GM21526 (cell line): ENCODE data around the gene ZNF831.

Source experiments
- ATAC-seq: cut with Tn5 transposase; IDR thresholded peaks from one replicate; pipeline ENCODE4 v1.9.1; 2021; ENCODE audit warnings: moderate library complexity; ENCODE audit not compliant: unreplicated experiment, low FRiP score

Gene ZNF831

DNA sequence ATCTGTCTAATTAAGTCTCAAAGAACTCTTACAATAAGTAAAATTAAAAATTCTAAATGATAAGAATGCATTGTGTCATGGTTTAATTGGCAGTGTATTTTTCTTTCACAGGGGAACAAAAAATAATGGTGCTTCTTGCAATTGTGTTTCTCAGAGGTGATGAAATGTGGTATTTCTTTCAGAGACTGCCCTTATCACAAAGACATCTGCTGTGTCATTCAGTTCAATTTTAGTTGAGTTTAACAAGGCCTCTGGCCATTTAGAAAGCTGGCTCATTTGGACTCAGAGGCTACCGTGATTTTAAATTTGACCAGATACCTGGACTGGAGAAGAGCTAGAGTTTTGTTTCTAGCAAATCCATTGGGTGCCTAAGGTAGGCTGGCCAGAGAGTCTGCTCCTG lies 23.6 kb upstream of the ZNF831 start:
- ATAC-seq = no peak

DNA sequence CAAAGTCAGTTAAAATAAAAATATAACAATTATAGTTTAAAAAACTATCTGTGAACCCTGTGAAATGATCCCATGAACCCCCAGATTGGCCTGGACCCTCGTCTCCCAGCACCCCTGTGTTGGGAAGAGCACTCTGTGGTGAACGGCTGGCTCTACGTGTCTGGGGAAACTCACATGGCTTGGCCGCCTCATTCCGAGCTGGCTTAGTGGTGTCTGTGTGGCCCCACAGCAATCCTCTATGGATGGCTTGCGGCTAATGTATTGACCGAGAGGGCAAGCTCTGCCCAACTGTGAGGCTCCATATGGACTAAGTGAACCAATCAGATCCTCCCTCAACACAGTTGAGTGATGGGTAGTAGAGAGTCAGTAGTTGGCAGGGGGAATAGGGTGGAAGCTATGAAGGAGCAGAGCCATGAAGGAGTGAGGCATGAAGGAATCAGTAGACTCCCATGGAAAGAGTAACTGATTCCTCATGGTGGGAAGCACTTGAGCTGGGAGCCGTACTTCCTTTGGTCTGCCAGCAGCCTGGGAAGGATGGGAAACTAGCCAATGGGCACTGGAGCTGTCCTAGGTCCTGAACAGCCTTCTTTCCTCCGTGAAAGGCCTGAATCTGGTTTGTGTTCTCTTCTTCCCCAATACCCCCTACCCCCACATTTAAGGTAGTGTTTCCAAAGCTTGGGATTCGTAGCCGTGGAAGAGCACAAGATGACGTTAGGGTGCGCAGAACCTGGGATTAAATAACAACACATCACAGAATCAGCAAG lies 21.6 kb upstream of the ZNF831 start:
- no peak for ATAC-seq

DNA sequence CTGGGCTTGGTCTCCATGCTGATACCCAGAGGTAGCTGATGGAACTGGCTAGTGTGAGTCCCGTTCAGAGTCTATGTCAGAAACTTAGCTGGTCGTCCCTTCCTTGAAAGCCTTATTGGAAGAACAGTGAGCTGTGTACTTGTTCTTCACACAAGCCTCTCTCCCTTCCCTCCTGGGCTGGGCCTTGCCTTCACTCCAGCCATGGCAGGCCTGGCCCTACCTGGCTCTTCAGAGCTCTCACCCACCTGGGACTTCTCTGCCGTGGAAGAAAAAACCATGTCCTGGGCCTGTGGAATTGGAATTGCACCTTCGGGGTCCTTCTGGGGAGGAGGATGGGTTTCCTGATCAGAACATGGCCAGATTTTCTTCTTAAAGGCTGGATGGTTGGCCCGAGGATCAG lies 20.3 kb upstream of the ZNF831 start:
- no peak for ATAC-seq

DNA sequence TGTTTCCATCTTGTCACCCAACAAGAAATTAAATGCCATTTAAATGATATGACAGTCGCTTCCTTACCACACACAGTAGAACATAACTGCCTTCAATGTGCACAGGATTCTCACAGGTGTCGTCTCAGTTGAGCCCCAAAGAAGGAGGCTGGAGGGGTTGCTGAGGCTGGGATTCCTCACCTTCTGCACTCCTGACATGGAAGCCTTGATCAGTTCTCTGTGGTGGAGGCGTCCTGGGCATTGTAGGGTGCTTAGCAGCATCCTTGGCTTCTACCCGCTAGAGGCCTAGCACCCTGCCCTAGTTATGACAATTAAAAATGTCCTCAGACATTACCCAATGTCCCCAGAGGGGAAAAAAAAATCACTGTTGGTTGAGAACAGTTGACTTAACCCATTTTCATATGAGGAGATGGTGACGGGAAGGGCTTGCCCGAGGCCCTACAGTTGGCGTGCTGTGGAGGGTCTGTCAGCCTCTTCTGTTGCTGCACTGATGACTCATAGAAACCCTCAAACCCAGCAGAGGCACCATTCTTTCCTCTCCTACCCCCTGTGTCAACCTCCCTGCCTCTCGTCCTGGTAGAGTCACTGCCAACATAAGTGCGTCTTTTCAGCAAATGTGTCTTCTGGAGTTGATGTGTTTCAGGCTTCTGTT lies 19.3 kb upstream of the ZNF831 start:
- no peak for ATAC-seq

DNA sequence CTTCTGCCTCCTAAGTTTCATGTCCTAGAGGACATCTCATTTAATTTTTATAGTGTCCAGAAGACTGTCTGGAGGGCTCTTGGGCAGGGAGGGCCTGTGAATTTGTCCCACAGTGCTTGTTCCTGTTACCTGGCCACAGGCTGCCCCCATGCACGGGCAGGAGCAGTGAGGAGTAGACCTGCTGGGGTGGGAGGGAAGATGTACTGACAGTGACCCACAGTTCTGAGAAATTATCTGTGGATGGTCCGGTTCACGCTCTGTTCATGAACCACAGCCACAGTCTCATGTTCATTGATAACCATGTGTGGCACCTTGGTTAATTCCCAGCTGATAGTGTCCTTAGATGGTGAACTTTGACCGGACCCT lies 18.8 kb upstream of the ZNF831 start:
- ATAC-seq = no peak

DNA sequence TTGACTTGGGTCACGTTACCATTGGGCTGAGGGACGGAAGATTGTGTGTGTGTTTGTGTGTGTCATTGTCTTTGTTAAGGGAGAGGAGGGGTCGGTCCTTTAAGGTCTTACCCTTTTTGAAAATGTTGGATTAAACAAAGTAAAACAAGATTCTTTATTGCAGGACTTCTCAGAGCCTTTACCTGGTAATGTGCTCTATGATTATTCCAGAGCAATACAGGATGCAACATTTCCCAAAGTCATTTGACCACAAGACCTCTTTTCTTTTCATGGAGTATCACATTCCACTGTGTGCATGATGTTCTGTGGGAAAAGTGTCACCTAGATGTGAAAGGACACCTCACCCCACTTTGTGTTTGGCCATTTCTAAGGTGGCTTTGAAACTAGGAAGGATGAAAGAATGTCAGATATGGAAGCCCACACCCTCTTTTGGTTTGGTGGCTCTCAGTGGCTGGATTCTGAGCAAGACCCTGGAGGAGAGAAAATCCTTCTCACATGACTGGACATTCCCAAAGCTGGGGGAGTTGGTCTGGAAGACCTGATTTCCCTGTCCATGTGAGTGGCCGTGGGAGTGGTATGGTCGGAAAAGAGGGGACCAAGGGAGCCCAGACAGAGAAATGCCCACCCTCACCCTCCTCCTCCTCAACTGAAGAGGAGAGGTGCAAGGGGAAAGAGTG lies 18.2 kb upstream of the ZNF831 start:
- ATAC-seq = no peak

DNA sequence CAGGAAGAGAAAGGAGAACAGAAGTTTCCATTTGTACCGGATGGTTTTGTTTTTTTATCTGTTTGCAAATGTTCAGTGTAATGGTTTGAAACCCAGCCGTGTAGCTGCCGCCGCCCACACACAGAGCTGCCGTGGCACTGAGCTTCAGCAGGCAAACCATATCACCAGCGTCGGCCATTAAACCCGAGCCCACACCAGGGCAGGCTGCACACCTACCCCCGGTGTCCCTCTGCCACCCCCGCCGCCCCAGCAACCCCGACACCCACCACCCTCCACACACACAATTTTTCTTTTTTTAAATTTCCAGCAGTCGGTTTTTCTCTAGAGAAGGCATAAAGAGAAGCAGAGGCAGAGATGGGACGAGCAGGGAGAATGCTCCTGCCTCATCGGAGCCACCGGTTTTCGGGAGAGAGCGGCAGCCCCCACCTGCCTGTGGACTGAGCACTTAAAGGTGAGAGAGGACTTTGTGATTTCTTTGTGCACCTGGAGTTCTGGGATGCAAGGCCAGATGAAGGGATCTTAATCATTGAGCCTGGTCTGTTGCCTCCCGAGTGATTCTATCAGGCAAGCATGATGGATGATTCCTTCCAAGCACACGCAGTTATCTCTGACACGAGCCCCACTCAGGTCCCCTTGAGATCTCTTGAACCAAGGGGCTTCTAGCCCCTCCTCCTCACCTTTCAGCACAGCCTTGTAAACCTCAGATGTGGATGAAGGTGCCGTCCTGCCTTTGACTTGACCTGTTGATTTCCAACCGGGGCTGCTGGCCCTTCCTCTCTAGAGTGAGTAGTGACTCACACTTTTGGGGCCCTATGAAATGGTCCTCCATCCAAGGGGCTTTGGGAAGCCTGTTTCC lies 17.5 kb upstream of the ZNF831 start:
- no peak for ATAC-seq

DNA sequence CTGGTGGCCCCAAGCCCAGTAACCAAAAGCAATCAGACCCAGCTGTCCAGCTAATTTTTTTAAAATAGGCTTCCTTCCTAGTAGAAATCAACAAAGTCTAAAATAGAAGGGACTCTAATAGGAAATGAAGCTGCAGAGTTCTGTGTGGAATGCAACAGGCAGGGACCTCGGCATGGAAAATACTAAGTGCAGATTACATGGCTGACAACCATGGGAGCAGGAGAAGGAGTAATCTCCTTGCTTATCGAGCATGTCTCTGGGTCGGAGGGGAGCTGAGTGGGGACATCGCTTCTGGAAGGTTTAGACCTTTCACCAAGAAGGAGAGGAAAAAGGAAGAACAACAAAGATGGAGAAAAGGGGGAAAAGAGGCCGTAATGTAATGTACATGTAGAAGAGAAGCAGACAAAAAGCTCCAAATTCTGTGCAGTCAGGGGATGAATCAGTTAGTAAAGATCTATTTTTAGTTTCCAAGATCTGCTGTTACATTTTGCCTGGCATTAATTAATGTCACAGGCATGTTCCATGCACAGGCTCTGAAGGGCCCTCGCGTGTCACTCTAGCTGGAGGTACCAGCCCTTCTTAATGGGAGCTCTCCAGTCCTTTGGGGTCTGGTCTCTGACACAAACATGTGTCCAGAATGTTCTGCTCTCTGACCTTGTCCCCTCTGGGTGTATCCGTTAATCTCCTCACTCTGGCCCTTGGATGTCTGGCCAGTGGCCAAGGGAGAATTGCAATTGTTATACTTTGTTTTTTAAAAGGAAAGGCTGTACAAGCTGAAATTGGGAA lies 16.6 kb upstream of the ZNF831 start:
- ATAC-seq = no peak

DNA sequence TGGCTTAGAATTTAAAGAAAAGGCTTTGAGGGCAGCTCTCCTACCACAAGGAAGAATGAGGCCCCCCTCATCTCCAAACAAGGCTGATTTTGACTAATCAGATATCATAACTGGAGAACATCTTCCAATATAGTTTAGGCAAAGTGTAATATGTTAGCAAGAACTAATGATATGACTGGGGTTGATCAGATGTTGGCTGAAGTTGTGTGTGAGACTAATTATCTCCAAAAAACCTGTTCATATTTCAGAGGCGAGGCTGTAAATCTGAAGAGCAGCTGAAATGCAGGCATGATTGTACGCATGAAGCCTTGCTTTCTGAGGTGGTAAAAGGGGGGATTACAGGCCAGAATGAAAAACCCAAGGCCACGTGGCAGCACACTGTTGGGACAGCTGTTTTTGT lies 16.0 kb upstream of the ZNF831 start:
- ATAC-seq = no peak

DNA sequence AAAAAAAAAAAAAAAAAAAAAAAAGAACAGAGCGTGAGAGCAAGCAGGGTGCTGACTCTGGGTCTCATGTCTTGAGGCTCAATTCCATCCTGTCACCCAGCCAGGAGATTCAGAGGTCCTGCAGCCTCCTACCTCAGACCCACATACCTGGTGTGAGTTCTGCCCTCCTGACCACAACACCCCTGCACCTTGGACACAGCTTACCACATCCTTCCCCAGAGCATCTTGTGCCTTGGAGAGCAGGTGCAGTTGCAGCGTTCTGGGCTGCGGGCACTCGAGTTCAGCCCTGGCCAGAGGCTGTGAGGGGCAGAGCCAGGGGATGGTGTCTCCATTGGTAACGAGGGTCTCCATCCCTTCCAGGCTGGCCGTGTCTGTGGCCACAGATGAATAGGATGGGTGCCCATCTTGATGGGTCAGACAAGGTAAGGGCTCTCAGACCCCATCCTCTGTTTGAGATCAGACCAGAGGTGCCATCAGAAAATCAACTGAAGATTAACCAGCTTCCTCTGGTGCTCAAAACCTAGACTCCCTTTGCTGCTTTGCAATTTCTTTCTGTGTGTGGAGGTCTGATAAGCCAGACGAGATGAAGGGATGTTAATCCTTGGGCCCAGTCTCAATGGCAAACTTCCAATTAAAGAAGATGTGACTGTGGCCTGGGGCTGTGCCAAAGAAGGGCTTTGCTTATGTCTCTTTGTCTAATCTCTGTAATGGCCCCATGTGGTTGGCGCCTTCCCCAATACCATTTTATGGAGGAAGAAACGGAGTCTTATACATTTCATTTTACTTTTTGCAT lies 14.7 kb upstream of the ZNF831 start:
- ATAC-seq = no peak

DNA sequence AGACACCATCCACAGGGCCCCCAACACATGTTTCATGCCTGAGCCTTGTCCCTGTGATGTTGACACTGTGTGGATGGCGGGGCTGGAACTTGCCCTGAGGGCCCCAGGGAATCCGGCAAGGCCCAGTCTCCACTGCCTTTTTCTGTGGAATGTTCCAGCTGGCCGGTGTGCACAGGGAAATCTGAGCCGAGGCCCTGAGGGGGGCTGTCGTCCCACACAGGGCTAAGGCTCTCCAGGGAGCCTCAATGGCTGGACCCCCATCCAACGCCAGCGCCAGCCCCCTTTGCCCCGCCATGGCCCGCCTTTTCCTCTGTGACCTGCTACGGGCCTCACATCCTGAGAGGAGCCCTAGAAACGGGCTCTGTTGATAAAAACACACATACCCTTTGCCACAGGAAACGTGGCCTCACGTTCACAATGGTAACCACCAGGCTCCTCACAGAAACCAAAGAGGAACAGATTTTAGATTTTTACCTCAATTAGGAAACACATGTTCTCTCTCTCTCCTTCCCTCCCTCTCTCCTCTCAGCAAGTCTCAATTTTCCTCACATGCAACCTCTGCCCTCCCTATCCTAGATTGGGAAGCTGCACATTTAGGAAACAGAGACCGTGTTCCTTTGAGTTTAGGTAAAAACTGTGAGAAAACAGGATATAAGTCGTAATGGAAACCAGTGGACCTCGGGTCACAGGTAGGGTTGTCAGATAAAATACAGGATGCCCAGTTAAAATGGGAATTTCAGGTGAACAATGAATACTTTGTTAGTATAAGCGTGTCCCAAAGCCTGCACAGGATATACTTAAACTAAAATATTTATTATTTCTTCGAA lies 13.7 kb upstream of the ZNF831 start:
- ATAC-seq = no peak

DNA sequence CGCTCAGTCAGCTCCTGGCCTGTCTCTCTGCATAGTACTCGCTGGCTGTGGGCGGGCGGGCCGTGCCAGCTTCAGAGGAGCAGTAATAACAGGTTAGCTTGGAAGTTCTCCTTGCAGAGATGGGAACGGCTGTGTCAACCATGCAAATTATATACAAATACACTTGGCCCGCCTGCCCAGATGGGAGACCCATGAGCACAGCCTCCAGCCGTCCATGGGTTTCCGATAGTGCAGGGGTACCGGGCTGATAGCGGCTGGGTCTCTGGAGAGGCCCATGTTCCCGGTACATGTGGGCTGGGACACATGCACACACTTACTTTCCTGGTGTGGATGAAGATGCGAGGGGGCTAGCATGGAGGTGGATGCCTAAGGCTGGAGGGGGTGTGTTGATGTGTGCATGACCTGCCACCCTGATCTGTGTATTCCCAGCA lies 12.8 kb upstream of the ZNF831 start:
- ATAC-seq = no peak

DNA sequence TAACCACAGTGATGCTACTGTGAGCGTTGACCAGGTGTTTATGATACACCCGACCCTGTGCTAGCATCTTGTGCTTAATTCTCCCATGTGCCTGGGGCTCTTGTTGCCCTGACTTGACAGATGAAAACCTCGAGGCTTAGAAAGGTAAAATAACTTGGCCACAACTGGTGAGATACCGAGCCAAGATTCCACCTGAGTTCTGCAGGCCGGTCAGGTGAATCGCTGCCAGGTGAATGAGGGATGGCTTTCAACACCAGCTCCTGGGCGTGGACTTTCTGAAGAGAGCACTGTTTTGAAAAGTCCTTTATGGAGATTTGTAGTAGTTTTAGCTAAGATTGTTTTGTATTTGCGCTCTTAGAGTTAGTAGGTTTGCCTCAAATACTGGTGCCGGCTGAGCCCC lies 12.2 kb upstream of the ZNF831 start:
- no peak for ATAC-seq

DNA sequence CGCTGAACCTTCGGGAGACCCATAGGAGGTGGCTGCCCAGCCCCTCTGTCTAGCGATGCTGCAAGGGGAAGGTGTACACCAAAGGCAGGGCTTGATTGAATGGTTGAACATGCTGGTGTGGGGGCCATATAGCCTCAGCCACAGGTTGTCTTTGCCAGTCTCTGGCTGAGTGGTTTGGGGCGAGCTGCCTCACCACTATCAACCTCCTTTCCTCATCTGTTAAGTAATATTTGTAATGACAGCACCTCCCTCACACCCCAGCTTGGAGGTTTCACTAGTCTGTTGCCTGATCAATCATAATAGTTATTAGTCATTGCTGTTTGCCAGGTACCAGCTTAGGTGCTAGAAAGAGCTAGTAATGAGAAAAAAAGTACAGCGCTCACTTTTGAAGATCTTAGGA lies 11.8 kb upstream of the ZNF831 start:
- no peak for ATAC-seq

DNA sequence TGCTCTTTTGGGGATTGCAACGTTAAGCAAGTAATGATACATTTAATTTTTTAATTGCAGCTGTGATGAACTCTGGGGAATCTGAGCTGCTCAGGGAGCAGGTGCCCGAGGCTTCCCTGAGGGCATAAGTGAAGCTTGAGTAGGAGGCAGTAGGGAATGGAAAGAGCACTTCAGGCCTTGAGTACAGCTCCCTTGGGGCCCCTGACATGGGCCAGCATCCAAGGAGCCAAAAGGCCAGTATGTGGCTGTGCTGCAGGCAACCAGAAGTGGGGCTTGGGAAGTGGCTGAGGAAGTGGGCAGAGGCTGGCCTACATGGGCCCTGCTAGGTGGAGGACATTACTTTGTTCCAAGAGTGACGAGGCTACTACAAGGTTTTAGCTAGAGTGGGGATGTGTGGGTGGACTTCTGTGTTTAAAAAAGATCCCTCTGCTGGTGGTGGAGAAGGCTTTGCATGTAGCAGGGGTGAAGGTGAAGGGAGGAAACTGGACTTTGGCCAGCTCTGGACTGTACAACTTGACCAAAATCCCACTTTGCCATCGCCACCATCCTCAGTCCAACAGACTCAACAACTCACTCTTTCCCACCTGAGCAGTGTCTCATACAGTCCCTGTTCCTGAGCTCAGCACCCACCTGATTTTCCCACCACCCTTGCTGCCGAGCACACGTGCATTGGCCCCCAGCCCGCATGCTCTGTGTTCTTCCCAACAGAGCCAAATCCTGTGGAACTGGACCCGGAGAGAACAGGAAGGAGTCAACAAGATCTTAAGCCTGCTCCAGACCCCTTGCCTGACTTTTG lies 10.9 kb upstream of the ZNF831 start:
- no peak for ATAC-seq

DNA sequence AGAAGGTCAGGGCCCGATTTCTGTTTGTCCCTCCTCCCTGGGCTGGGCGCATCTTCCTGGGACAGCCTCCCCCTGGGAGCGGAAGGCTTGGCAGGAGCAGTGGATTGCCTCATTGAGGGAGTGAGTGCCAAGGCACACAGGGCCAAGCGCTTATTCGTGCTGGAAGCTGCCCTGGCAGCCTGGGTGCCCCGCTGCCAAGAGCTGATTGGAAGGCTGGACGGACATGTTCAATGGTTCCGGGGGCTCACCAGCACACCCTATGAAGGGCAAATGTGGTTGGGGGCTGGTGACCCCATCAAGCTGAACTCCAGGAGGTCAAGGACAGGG lies 10.3 kb upstream of the ZNF831 start:
- no peak for ATAC-seq

DNA sequence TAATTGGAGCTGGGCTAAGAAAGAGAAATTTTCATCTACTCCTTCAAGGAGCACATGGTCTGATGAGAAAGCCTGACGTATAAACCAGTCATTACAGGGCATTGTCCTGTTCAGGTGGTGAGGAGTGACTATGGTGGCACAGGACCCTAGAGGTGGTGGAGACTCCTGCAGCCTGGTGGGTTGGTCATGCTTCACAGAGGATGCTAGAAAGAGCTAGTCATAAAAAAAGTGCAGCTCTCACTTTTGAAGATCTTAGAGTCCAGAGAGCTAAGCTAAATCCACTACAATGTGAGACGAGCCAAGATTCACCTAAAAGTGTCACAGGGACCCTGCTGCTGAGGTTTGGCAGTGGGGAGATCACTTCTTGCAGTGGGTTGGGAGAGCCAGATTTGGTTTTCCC lies 9.8 kb upstream of the ZNF831 start:
- ATAC-seq = no peak
